Measurements from ENCODE around the gene PLA2G2A.

PLA2G2A gene

GRCh38 chr1:19955534-19956170, 23.8 kb downstream of the PLA2G2A start:
- TF ChIP-seq, protein P1, sequence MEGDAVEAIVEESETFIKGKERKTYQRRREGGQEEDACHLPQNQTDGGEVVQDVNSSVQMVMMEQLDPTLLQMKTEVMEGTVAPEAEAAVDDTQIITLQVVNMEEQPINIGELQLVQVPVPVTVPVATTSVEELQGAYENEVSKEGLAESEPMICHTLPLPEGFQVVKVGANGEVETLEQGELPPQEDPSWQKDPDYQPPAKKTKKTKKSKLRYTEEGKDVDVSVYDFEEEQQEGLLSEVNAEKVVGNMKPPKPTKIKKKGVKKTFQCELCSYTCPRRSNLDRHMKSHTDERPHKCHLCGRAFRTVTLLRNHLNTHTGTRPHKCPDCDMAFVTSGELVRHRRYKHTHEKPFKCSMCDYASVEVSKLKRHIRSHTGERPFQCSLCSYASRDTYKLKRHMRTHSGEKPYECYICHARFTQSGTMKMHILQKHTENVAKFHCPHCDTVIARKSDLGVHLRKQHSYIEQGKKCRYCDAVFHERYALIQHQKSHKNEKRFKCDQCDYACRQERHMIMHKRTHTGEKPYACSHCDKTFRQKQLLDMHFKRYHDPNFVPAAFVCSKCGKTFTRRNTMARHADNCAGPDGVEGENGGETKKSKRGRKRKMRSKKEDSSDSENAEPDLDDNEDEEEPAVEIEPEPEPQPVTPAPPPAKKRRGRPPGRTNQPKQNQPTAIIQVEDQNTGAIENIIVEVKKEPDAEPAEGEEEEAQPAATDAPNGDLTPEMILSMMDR (IDR thresholded peaks at IDR 0.05; ENCODE audit: low read depth, low read length), result no peak
- no peak for DNase-seq (ENCODE audit: extremely low read depth, low read depth)

GRCh38 chr1:19954059-19954458, 25.4 kb downstream of the PLA2G2A start:
- TF ChIP-seq, protein P1 (IDR thresholded peaks at IDR 0.05; ENCODE audit: low read depth, low read length), result no peak
- DNase-seq (ENCODE audit: extremely low read depth, low read depth), result no peak

- TF ChIP-seq, protein P1 (IDR thresholded peaks at IDR 0.05; ENCODE audit: low read depth, low read length), result no peak
- DNase-seq (ENCODE audit: extremely low read depth, low read depth), result peak; percentile 15
Measured at GRCh38 chr1:19949016-19949415, 30.4 kb downstream of the PLA2G2A start.

- no peak for DNase-seq (ENCODE audit: extremely low read depth, low read depth)
- TF ChIP-seq, protein P1 (IDR thresholded peaks at IDR 0.05; ENCODE audit: low read depth, low read length), result no peak
Measured at GRCh38 chr1:19946971-19947370, 32.4 kb downstream of the PLA2G2A start.

GRCh38 chr1:19946331-19946751, 33.1 kb downstream of the PLA2G2A start:
- TF ChIP-seq, protein P1 (IDR thresholded peaks at IDR 0.05; ENCODE audit: low read depth, low read length), result no peak
- DNase-seq (ENCODE audit: extremely low read depth, low read depth), result no peak

DNA sequence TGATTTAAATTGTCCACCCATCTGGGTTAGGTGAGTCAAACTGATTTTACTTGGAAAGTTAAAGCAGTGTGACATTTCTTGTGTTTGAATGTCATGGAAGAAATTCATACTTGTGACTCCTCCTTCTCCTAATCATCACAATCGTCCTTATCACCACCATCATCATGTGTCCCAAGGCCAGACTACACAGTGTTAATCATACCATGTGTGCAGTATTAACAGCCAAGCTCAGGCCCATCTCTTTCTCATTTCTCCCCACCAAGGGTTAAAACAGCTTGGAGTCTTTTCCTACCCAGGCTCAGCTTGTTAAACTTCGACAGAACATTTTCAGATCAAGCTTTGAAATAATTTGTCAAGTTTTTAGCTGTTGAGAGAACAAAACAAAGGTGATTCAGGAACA, 33.5 kb downstream of the PLA2G2A start:
- DNase-seq (ENCODE audit: extremely low read depth, low read depth), result no peak
- TF ChIP-seq, protein P1 (IDR thresholded peaks at IDR 0.05; ENCODE audit: low read depth, low read length), result no peak

DNA sequence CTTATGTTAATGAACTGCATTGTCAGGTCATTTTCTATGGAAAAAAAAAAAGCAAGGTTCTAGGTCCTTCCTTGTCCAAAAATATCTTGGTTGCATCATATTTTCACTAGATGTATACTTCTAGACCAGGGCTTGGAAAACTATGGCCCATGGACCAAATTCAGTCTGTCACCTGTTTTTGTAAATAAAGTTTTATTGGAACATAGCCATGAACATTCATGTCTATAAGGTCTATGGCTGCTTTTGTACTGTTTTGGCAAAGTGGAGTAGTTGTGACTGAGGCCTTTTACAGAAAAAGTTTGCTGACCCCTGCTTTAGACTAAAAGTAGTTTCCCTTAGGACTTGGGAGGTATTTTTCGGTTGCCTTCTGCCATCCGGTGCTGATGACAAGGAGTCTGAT, 36.8 kb downstream of the PLA2G2A start:
- TF ChIP-seq, protein P1 (IDR thresholded peaks at IDR 0.05; ENCODE audit: low read depth, low read length), result no peak
- DNase-seq (ENCODE audit: extremely low read depth, low read depth), result no peak

Data from AG09319 (cell line).